Spleen (tissue), 13 donors: ENCODE results near the gene RAB3IL1. TPM values are rescaled to one million over a fixed set of nuclear protein-coding genes. Genes with fewer than 3 reads are reported as not detected.
A peak's percentile ranks its signal among the peaks of the same experiment; 100 is the strongest.
"Not testable (repeated sequence)": the region's sequence is repeated elsewhere in the genome, so short reads cannot be mapped to it uniquely, and the experiment has no call there.

ENCODE experiments used
- DNase-seq: peaks from one replicate; pipeline ENCODE4 v3.0.0-alpha.2; 2020
- H3K27ac ChIP-seq, 8 donors: fragments of 200-600 bp; sonication (generic) in 7 of 8; 1 replicate in 4 of 8; 2 replicates in 4 of 8; pipeline versions ENCODE4 v1.5.0 to v1.8.0; 2016 to 2021; ENCODE audit warnings: inconsistent platforms in 4 of 8, mild to moderate bottlenecking in 4 of 8, moderate library complexity in 1 of 8
- H3K27me3 ChIP-seq, 7 donors: fragments of 200-600 bp; sonication (generic) in 6 of 7; replicated peaks in 1 of 7; 1 replicate in 4 of 7; 2 replicates in 3 of 7; pipeline versions ENCODE4 v1.5.0 to v1.8.0; 2016 to 2021; ENCODE audit warnings: inconsistent platforms in 3 of 7, mild to moderate bottlenecking in 1 of 7
- H3K36me3 ChIP-seq, 6 donors: fragments of 200-600 bp; sonication (generic) in 5 of 6; 1 replicate in 4 of 6; 2 replicates in 2 of 6; pipeline versions ENCODE4 v1.5.0 to v1.8.0; 2016 to 2021; ENCODE audit warnings: inconsistent platforms in 2 of 6
- H3K4me1 ChIP-seq, 6 donors: fragments of 200-600 bp; sonication (generic) in 5 of 6; 1 replicate in 3 of 6; 2 replicates in 3 of 6; pipeline versions ENCODE4 v1.5.0 to v1.8.0; 2016 to 2021; ENCODE audit warnings: inconsistent platforms in 3 of 6
- H3K4me3 ChIP-seq, 8 donors: fragments of 200-600 bp; sonication (generic) in 7 of 8; 1 replicate in 4 of 8; 2 replicates in 4 of 8; pipeline versions ENCODE4 v1.5.0 to v1.8.0; 2016 to 2021; ENCODE audit warnings: inconsistent platforms in 4 of 8, mild to moderate bottlenecking in 4 of 8, moderate library complexity in 2 of 8
- H3K9me3 ChIP-seq, 8 donors: fragments of 200-600 bp; sonication (generic) in 7 of 8; 1 replicate in 4 of 8; 2 replicates in 4 of 8; pipeline versions ENCODE4 v1.5.0 to v1.8.0; 2016 to 2021; ENCODE audit warnings: inconsistent platforms in 4 of 8
- POLR2A ChIP-seq, 3 donors: fragments of 450-650 bp; IDR thresholded peaks; one replicate each; pipeline ENCODE4 v1.5.1; 2017; ENCODE audit warnings: antibody characterized with exemption in 3 of 3, mild to moderate bottlenecking in 1 of 3
- POLR2AphosphoS5 ChIP-seq, 3 donors: sonication (generic); formaldehyde crosslinking; IDR thresholded peaks; one replicate each; pipeline ENCODE4 v1.5.1; 2017; ENCODE audit warnings: antibody characterized with exemption in 3 of 3
- WGBS, 5 donors: extraction: QIAGEN DNeasy Blood & Tissue Kit in 3 of 5; methylation state at CpG; one replicate each; pipeline versions ENCODE4 v1.1.5 to v1.1.7; 2013 to 2018; 5-methylcytosine and 5-hydroxymethylcytosine counted together
- intact Hi-C: fragments of 100-400 bp; cut with DNase I; formaldehyde crosslinking; loops from one replicate; pipeline ENCODE4 v1.15.0; 2023; ENCODE audit warnings: low total_unique reads
- long read RNA-seq, 2 donors: transcript quantifications; one replicate each; lab custom pipeline, GENCODE V29; 2026
- polyA plus RNA-seq, 3 donors: library from polyadenylated mRNA; stranded (reverse); fragments of 200-250 nt; gene quantifications; one replicate each; pipeline ENCODE4 v1.2.1, GENCODE V29; 2013
- total RNA-seq, 7 donors: library from RNA; depleted of rRNA in 3 of 7; stranded (reverse); fragments of >200 nt in 3 of 7; fragmentation: NEBNext Ultra II Directional in 4 of 7; extraction: Animal tissue kit (Norgen Biotek cat#: 25700) in 4 of 7; gene quantifications; one replicate each; pipeline versions ENCODE4 v1.1.0 to v1.2.1, GENCODE V29; 2016 to 2021
- TF ChIP-seq, protein P1 (sequence below), 11 experiments: fragments of 200-600 bp in 7 of 11; fragments of 450-650 bp in 4 of 11; sonication (generic) in 4 of 11; IDR thresholded peaks in 8 of 11; conservative IDR thresholded peaks in 3 of 11; 1 replicate in 7 of 11; 2 replicates in 4 of 11; pipeline versions ENCODE4 v1.4.0 to v1.8.0; 2016 to 2021; ENCODE audit warnings: antibody characterized with exemption in 11 of 11, inconsistent platforms in 4 of 11, mild to moderate bottlenecking in 1 of 11
- donor health status: healthy with polysubstance abuse.
- donor health status: DM: no; HTN: no; CAD: no; lungs with moderate emphysema.
- donor health status: DM: no; HTN: no; CAD: no.
- donor health status: Bipolar disorder and iron deficiency.
- donor health status: healthy.
- donor health status: DM: no; HTN: no; CAD: no.
- donor health status: DM: yes; HTN: yes; CAD: no.

Gene RAB3IL1
- 10 to 100 TPM; 34.3 to 57.1 (median 39.5) TPM for total RNA-seq
- polyA plus RNA-seq = 10 to 100 TPM in 2 of 3 donors, 1 to 10 TPM in 1; 6.5 to 17.6 (median 14.1) TPM
- long read RNA-seq, donor 1, transcript RAB3IL1-202 (10 exons, 2,284 nt) = major isoform, 12 of 15 reads
- long read RNA-seq, donor 1, partial matches to known transcripts = 0 of 15 reads
- long read RNA-seq, donor 1, other reads (novel, unspliced or antisense) = 0 of 15 reads
- long read RNA-seq, donor 2, transcript RAB3IL1-202 (10 exons, 2,284 nt) = major isoform, 6 of 12 reads
- long read RNA-seq, donor 2, partial matches to known transcripts = 5 of 12 reads
- long read RNA-seq, donor 2, other reads (novel, unspliced or antisense) = 0 of 12 reads

DNA sequence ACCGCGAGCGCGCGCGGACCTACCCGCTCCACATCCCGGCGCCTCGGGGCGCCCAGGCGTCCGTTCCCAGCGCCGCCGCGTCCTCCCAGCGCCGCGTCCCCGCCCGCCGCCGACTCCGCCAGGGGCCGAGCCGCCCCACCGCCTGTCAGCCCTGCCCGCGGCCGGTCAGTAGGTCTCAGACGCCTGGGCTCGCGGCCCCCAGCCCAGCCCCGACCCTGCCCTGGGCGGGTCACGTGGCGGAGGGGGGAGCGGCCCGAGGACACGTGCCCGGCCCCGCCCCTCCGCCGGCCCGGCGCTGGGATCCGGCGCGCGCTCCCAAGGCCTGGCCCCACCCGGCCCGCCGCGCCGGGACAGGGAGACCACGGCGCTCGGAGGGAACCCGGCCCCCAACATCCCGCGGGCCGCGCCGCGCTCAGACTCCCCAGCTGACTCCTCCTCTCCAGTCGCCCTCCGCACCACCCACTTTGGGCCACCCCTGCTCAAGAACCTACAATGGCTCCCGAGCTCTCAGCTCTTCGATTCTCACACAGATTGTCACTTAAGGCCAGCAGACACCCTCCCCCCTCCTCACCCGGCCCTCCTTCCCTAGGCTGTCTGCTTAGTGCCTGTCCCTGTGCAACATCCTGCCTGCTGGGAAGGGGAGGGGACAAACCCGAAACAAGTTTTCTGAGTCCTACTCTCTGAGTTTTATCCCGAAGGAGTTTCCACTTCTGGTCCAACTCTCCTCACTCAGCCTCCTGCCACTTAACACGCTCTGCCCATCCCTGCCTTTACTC lies at the start of gene RAB3IL1:
RAB3IL1 (minus strand) TSS at position 233 of the 776 bp plus-strand sequence; CDS start at position 34, 199 bp downstream.
- TF ChIP-seq POLR2AphosphoS5 (IDR thresholded peaks at IDR 0.05) (peak; percentile 57 to 69 (median 62)), POLR2A (IDR thresholded peaks at IDR 0.05) (no peak)
- peak within 1 kb of the TSS; percentile 40 to 79 (median 52) for H3K4me3 ChIP-seq

GRCh38 chr11:61966734-61967115 lies 49.4 kb upstream of the RAB3IL1 start:
- intact Hi-C loops = no loop called here
- H3K27ac ChIP-seq = peak overlapping the region; percentile 94 to 100 (median 99)
- peaks cover 50 to 89% (median 82%) of the 10 kb centered on the region in 6 donors for H3K4me1 ChIP-seq
- peak; percentile 85 for DNase-seq
- H3K4me3 ChIP-seq = peak overlapping the region; percentile 77 to 100 (median 94)
- TF ChIP-seq, protein P1, sequence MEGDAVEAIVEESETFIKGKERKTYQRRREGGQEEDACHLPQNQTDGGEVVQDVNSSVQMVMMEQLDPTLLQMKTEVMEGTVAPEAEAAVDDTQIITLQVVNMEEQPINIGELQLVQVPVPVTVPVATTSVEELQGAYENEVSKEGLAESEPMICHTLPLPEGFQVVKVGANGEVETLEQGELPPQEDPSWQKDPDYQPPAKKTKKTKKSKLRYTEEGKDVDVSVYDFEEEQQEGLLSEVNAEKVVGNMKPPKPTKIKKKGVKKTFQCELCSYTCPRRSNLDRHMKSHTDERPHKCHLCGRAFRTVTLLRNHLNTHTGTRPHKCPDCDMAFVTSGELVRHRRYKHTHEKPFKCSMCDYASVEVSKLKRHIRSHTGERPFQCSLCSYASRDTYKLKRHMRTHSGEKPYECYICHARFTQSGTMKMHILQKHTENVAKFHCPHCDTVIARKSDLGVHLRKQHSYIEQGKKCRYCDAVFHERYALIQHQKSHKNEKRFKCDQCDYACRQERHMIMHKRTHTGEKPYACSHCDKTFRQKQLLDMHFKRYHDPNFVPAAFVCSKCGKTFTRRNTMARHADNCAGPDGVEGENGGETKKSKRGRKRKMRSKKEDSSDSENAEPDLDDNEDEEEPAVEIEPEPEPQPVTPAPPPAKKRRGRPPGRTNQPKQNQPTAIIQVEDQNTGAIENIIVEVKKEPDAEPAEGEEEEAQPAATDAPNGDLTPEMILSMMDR (IDR thresholded peaks at IDR 0.05 in 8 of 11, conservative IDR thresholded peaks at IDR 0.05 in 3 of 11) = no peak
- TF ChIP-seq POLR2A (IDR thresholded peaks at IDR 0.05) = no peak
- TF ChIP-seq POLR2AphosphoS5 (IDR thresholded peaks at IDR 0.05) = peak in 1 of 3 donors; percentile 73
- 0 to 2% (median 1%) methylated on average over 13 of the region's 13 CpGs for WGBS, 5 donors
- peaks cover 0 to 43% (median 18%) of the 10 kb centered on the region in 6 donors for H3K36me3 ChIP-seq
- no peaks in the 10 kb centered on the region for H3K27me3 ChIP-seq
- no peaks in the 10 kb centered on the region for H3K9me3 ChIP-seq

More for the DNA sequence above, at the start of gene RAB3IL1:
- DNase-seq = peak; percentile 84
- Histone ChIP-seq H3K9me3 (no peaks in the 10 kb centered on the region), H3K27me3 (peaks cover 0 to 51% (median 22%) of the 10 kb centered on the region in 7 donors), H3K27ac (peak within 1 kb of the TSS in 7 of 8 donors; percentile 67 to 82 (median 73)), H3K4me1 (peaks cover 0 to 73% (median 48%) of the 10 kb centered on the region in 6 donors), H3K36me3 (no peaks in the 10 kb centered on the region)
- intact Hi-C loops = no loop called here
- WGBS, 5 donors = 4 to 9% (median 4%) methylated on average over 27 to 74 of the region's 74 CpGs

GRCh38 chr11:61964666-61965271 lies 47.4 kb upstream of the RAB3IL1 start:
- H3K9me3 ChIP-seq, H3K27me3 ChIP-seq, intact Hi-C loops: not testable (repeated sequence)
- H3K36me3 ChIP-seq = peaks cover 0 to 63% (median 18%) of the 10 kb centered on the region in 6 donors
- peak overlapping the region; percentile 94 to 100 (median 99) for H3K27ac ChIP-seq
- H3K4me1 ChIP-seq = peaks cover 31 to 89% (median 69%) of the 10 kb centered on the region in 6 donors
- DNase-seq = peak; percentile 73
- H3K4me3 ChIP-seq = peak overlapping the region; percentile 77 to 100 (median 94)
- 48 to 65% (median 58%) methylated on average over 9 of the region's 9 CpGs for WGBS, 5 donors
- TF ChIP-seq POLR2AphosphoS5 (IDR thresholded peaks at IDR 0.05) = peak in 1 of 3 donors; percentile 85

DNA sequence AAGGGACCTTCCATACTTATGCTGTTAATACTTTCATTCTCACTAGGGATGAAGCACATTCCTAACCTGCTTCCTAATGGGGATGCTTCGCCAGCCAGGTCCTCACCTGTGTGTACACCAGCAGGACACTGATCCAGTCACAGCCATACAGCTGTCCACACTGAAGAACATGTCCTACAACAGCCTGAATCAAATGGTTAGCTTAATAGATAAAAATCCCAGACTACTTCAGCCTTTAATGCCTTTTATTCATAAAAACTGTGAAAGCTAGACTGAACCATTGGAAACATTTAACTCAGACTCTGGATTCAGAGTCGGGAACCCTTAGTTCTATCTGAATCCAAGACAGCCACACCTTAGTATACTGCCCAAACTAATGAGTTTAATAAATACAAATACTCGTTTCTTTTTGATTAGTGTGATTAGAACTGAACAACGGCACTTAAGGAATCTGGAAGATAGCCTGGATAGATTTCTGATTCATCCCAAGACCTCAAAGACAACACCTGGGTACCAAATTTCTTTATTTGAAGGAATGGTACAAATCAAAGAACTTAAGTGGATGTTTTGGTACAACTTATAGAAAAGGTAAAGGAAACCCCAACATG lies 46.8 kb upstream of the RAB3IL1 start:
- peak overlapping the region in 6 of 8 donors; percentile 77 to 100 (median 92) for H3K4me3 ChIP-seq
- H3K27me3 ChIP-seq = no peaks in the 10 kb centered on the region
- TF ChIP-seq POLR2A (IDR thresholded peaks at IDR 0.05) (peak in 1 of 3 donors; percentile 35), POLR2AphosphoS5 (IDR thresholded peaks at IDR 0.05) (peak in 1 of 3 donors; percentile 90)
- TF ChIP-seq, protein P1 (IDR thresholded peaks at IDR 0.05 in 8 of 11, conservative IDR thresholded peaks at IDR 0.05 in 3 of 11) = no peak
- intact Hi-C loops = no loop called here
- H3K36me3 ChIP-seq = peaks cover 0 to 69% (median 18%) of the 10 kb centered on the region in 6 donors
- peaks cover 31 to 87% (median 65%) of the 10 kb centered on the region in 6 donors for H3K4me1 ChIP-seq
- 83 to 90% (median 87%) methylated on average over 4 of the region's 4 CpGs for WGBS, 5 donors
- H3K27ac ChIP-seq = peak overlapping the region; percentile 82 to 100 (median 99)
- peak; percentile 60 for DNase-seq
- no peaks in the 10 kb centered on the region for H3K9me3 ChIP-seq
